Keratinocyte (primary cell): ENCODE data around the gene FMNL2. TPM values are rescaled to one million over a fixed set of nuclear protein-coding genes. Genes with fewer than 3 reads are reported as not detected.

Experiments used
- DNase-seq: peaks from one replicate; pipeline ENCODE4 v3.0.0-alpha.2; 2011; ENCODE audit warnings: low read depth, missing footprints, low spot score
- FAIRE-seq: peaks from 2 replicates; lab custom pipeline; 2011; peaks lifted over from hg19 to GRCh38; lab: Jason Lieb, UNC
- H2AFZ ChIP-seq: 2 replicates; pipeline ENCODE4 v1.6.0; 2012; ENCODE audit warnings: low read length, control low read depth, inconsistent platforms; ENCODE audit not compliant: control insufficient read depth
- H3K27ac ChIP-seq: 2 replicates; pipeline ENCODE4 v1.5.1; 2011; ENCODE audit warnings: low read length; ENCODE audit not compliant: control insufficient read depth, insufficient read depth
- H3K27me3 ChIP-seq: 3 replicates; pipeline ENCODE4 v1.6.0; 2011; ENCODE audit warnings: low read length; ENCODE audit not compliant: control insufficient read depth, insufficient read depth; ENCODE audit errors: extremely low read depth
- H3K36me3 ChIP-seq, 2 experiments: 2 replicates in 1 of 2; 3 replicates in 1 of 2; pipeline ENCODE4 v1.5.1; 2011; ENCODE audit warnings: low read length in 2 of 2, mild to moderate bottlenecking in 1 of 2; ENCODE audit not compliant: control insufficient read depth in 2 of 2, insufficient read depth in 2 of 2; ENCODE audit errors: extremely low read depth in 1 of 2
- H3K4me1 ChIP-seq: 3 replicates; pipeline ENCODE4 v1.5.1; 2011; ENCODE audit warnings: low read length; ENCODE audit not compliant: control insufficient read depth, insufficient read depth; ENCODE audit errors: extremely low read depth
- H3K4me2 ChIP-seq: 3 replicates; pipeline ENCODE4 v1.6.0; 2011; ENCODE audit warnings: low read depth, low read length; ENCODE audit not compliant: control insufficient read depth, insufficient read depth; ENCODE audit errors: extremely low read depth
- H3K4me3 ChIP-seq, 3 experiments: fragments of 200-600 bp in 1 of 3; sonication (generic) in 1 of 3; 2 replicates in 2 of 3; 3 replicates in 1 of 3; pipeline ENCODE4 v1.5.1; 2011 to 2016; ENCODE audit warnings: low read length in 3 of 3, mild to moderate bottlenecking in 3 of 3, control low read depth in 2 of 3, inconsistent platforms in 1 of 3, low read depth in 1 of 3, mixed read lengths in 1 of 3, mixed run types in 1 of 3, moderate library complexity in 1 of 3; ENCODE audit not compliant: control insufficient read depth in 2 of 3, insufficient read depth in 2 of 3; ENCODE audit errors: extremely low read depth in 1 of 3
- H3K79me2 ChIP-seq: 2 replicates; pipeline ENCODE4 v1.6.0; 2012; ENCODE audit warnings: low read length; ENCODE audit not compliant: control insufficient read depth, insufficient read depth
- H3K9ac ChIP-seq: 3 replicates; pipeline ENCODE4 v1.6.0; 2011; ENCODE audit warnings: low read length; ENCODE audit not compliant: control insufficient read depth, insufficient read depth; ENCODE audit errors: extremely low read depth
- H3K9me1 ChIP-seq: 3 replicates; pipeline ENCODE4 v1.6.0; 2011; ENCODE audit warnings: low read length; ENCODE audit not compliant: control insufficient read depth, insufficient read depth; ENCODE audit errors: extremely low read depth
- H3K9me3 ChIP-seq: 2 replicates; pipeline ENCODE4 v1.5.1; 2012; ENCODE audit warnings: low read depth, low read length; ENCODE audit not compliant: control insufficient read depth
- H4K20me1 ChIP-seq: 3 replicates; pipeline ENCODE4 v1.6.0; 2011; ENCODE audit warnings: low read length; ENCODE audit not compliant: control insufficient read depth, insufficient read depth; ENCODE audit errors: extremely low read depth
- EZH2 ChIP-seq: IDR thresholded peaks from one replicate; pipeline ENCODE4 v1.6.1; 2012; ENCODE audit warnings: inconsistent platforms, mild to moderate bottlenecking, low read length, moderate library complexity
- dilution Hi-C: fragments of 300-500 bp; cut with MboI; formaldehyde crosslinking; loops from one replicate; pipeline ENCODE4 v1.7.0; 2020; ENCODE audit warnings: low sequenced_read_pairs; ENCODE audit not compliant: extremely low pct_ligation_motif_present
- polyA plus RNA-seq, 5 experiments: library from polyadenylated mRNA; depleted of rRNA in 3 of 5; stranded (reverse) in 3 of 5; stranded (forward) in 1 of 5; unstranded in 1 of 5; fragments of >200 nt; gene quantifications; 1 replicate in 1 of 5; 2 replicates in 3 of 5; 3 replicates in 1 of 5; pipeline versions ENCODE4 v1.2.1 to v1.2.3, GENCODE V29; 2011 to 2012; ENCODE audit warnings: missing spikeins in 2 of 5, low read depth in 1 of 5, low replicate concordance in 1 of 5
- TF ChIP-seq, protein P1 (sequence below), 3 experiments: IDR thresholded peaks in 1 of 3; conservative IDR thresholded peaks in 1 of 3; optimal IDR thresholded peaks in 1 of 3; 2 replicates in 2 of 3; 3 replicates in 1 of 3; pipeline versions ENCODE3 to v1.5.1; 2011; ENCODE audit warnings: low read length in 3 of 3, mild to moderate bottlenecking in 3 of 3, moderate library complexity in 2 of 3, control low read depth in 1 of 3, inconsistent platforms in 1 of 3; ENCODE audit not compliant: insufficient read depth in 2 of 3; ENCODE audit errors: extremely low read depth in 1 of 3

Gene FMNL2
- polyA plus RNA-seq, 1 donor (not counting 4 experiments of a cell fraction or from before 2014, with no cell fraction given) = 62.7 TPM

DNA sequence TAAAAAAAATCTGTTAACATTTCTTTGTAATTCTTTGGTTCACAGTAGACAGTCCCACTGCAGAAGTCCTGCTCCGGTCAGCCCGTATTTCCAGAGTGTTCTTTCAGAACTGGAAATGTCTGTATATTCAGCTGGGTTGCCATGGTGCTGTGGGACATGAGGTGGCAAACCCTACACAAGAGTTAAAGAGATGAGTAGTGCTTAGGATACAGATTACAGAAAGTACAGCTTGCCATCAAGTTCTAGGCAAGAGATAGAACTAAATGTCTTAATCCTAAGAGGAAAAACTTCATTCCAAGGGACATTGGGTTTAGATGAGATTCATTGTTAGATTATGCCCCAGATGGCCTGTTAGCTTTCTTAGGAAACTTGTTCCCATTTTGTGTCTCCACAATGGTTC lies 60.1 kb downstream of the FMNL2 start:
- H2AFZ ChIP-seq = no peak overlapping the region

GRCh38 chr2:152395572-152395971 lies 60.6 kb downstream of the FMNL2 start:
- no peak overlapping the region for H3K27ac ChIP-seq

More for the DNA sequence above, 60.1 kb downstream of the FMNL2 start:
- Histone ChIP-seq H3K4me3 (no peak overlapping the region), H3K4me1 (peaks cover 4% of the 10 kb centered on the region), H3K9me3 (no peaks in the 10 kb centered on the region), H3K9me1 (peaks cover 2% of the 10 kb centered on the region), H3K27ac (no peak overlapping the region), H3K79me2 (peaks cover 97% of the 10 kb centered on the region), H3K4me2 (no peak overlapping the region), H4K20me1 (peaks cover 23% of the 10 kb centered on the region), H3K27me3 (no peaks in the 10 kb centered on the region), H3K9ac (no peak overlapping the region), H3K36me3 (peaks cover 0 to 4% of the 10 kb centered on the region in 2 experiments)
- peak; percentile 44 for FAIRE-seq
- no peak for DNase-seq
- TF ChIP-seq EZH2 = no peak
- TF ChIP-seq, protein P1, sequence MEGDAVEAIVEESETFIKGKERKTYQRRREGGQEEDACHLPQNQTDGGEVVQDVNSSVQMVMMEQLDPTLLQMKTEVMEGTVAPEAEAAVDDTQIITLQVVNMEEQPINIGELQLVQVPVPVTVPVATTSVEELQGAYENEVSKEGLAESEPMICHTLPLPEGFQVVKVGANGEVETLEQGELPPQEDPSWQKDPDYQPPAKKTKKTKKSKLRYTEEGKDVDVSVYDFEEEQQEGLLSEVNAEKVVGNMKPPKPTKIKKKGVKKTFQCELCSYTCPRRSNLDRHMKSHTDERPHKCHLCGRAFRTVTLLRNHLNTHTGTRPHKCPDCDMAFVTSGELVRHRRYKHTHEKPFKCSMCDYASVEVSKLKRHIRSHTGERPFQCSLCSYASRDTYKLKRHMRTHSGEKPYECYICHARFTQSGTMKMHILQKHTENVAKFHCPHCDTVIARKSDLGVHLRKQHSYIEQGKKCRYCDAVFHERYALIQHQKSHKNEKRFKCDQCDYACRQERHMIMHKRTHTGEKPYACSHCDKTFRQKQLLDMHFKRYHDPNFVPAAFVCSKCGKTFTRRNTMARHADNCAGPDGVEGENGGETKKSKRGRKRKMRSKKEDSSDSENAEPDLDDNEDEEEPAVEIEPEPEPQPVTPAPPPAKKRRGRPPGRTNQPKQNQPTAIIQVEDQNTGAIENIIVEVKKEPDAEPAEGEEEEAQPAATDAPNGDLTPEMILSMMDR (optimal IDR thresholded peaks at IDR 0.05 in 1 of 3, IDR thresholded peaks at IDR 0.05 in 1 of 3, conservative IDR thresholded peaks at IDR 0.05 in 1 of 3; ENCODE audit: extremely low read depth in 1 of 3, insufficient read depth in 2 of 3, low read length in 3 of 3) = no peak
- dilution Hi-C loops = no loop called here

More at GRCh38 chr2:152395572-152395971, 60.6 kb downstream of the FMNL2 start:
- FAIRE-seq (no peak), DNase-seq (no peak)
- no peaks in the 10 kb centered on the region for H3K9me3 ChIP-seq
- H3K9me1 ChIP-seq = peaks cover 2% of the 10 kb centered on the region
- TF ChIP-seq, protein P1 (optimal IDR thresholded peaks at IDR 0.05 in 1 of 3, IDR thresholded peaks at IDR 0.05 in 1 of 3, conservative IDR thresholded peaks at IDR 0.05 in 1 of 3; ENCODE audit: extremely low read depth in 1 of 3, insufficient read depth in 2 of 3, low read length in 3 of 3) = no peak
- TF ChIP-seq EZH2 = no peak
- H3K9ac ChIP-seq = no peak overlapping the region
- peaks cover 98% of the 10 kb centered on the region for H3K79me2 ChIP-seq
- H3K4me2 ChIP-seq = no peak overlapping the region
- peaks cover 24% of the 10 kb centered on the region for H4K20me1 ChIP-seq
- dilution Hi-C loops = no loop called here
- no peak overlapping the region for H2AFZ ChIP-seq
- no peaks in the 10 kb centered on the region for H3K27me3 ChIP-seq
- peaks cover 7% of the 10 kb centered on the region for H3K4me1 ChIP-seq
- no peak overlapping the region for H3K4me3 ChIP-seq
- H3K36me3 ChIP-seq = peaks cover 0 to 2% of the 10 kb centered on the region in 2 experiments
